Left lung (tissue), 10 donors: Measurements from ENCODE around the gene PDE8A. TPM values are rescaled to one million over a fixed set of nuclear protein-coding genes. Genes with fewer than 3 reads are reported as not detected.

Experiments used
- ATAC-seq: fragments of 200-7000 bp; cut with Tn5 transposase; one replicate; pipeline ENCODE4 v1.9.1; 2020; ENCODE audit warnings: moderate library complexity
- DNase-seq, 4 donors: peaks; one replicate each; pipeline ENCODE4 v3.0.0-alpha.2; 2013 to 2020
- H3K27ac ChIP-seq, 2 donors: fragments of 200-600 bp; sonication (generic) in 1 of 2; one replicate each; pipeline versions ENCODE4 v1.5.0 to v1.8.0; 2020 to 2021
- H3K27me3 ChIP-seq, 2 donors: fragments of 200-600 bp; sonication (generic) in 1 of 2; one replicate each; pipeline versions ENCODE4 v1.5.0 to v1.8.0; 2020 to 2021
- H3K36me3 ChIP-seq, 2 donors: fragments of 200-600 bp; sonication (generic) in 1 of 2; one replicate each; pipeline versions ENCODE4 v1.5.0 to v1.8.0; 2020 to 2021
- H3K4me1 ChIP-seq, 2 donors: fragments of 200-600 bp; one replicate each; pipeline ENCODE4 v1.8.0; 2021
- H3K4me3 ChIP-seq, 2 donors: fragments of 200-600 bp; sonication (generic) in 1 of 2; one replicate each; pipeline versions ENCODE4 v1.5.0 to v1.8.0; 2020 to 2021; ENCODE audit warnings: mild to moderate bottlenecking in 1 of 2
- H3K9me3 ChIP-seq, 2 donors: fragments of 200-600 bp; sonication (generic) in 1 of 2; one replicate each; pipeline versions ENCODE4 v1.5.0 to v1.8.0; 2020 to 2021
- CTCF ChIP-seq, 2 donors: fragments of 200-600 bp; sonication (generic) in 1 of 2; IDR thresholded peaks; one replicate each; pipeline versions ENCODE4 v1.5.0 to v1.8.0; 2021; ENCODE audit warnings: antibody characterized with exemption in 2 of 2
- intact Hi-C, 2 donors: fragments of 100-400 bp; cut with DNase I; formaldehyde crosslinking; loops; one replicate each; pipeline versions ENCODE4 v1.11.2 to v1.14.2; 2022
- polyA plus RNA-seq, 6 donors: library from polyadenylated mRNA; unstranded; fragments of 120-200 nt; gene quantifications; one replicate each; pipeline ENCODE4 v1.2.1, GENCODE V29; 2013; ENCODE audit not compliant: insufficient read length in 6 of 6
- total RNA-seq, 2 donors: library from RNA; stranded (reverse); fragmentation: NEBNext Ultra II Directional; extraction: Animal tissue kit (Norgen Biotek cat#: 25700); gene quantifications; one replicate each; pipeline ENCODE4 v1.2.1, GENCODE V29; 2021
- donor health status: DM: no; HTN: yes; CAD: no.
- donor health status: DM: no; HTN: no; CAD: no.

Gene PDE8A
- total and polyA plus RNA-seq, 8 donors, result 30.4 to 64.0 (median 48.4) TPM

- Histone ChIP-seq H3K4me3 (no peak overlapping the region), H3K36me3 (peaks cover 0 to 52% of the 10 kb centered on the region in 2 donors), H3K9me3 (no peaks in the 10 kb centered on the region), H3K4me1 (no peaks in the 10 kb centered on the region), H3K27ac (no peak overlapping the region), H3K27me3 (no peaks in the 10 kb centered on the region)
- ATAC-seq (no peak), DNase-seq (no peak)
- TF ChIP-seq CTCF (IDR thresholded peaks at IDR 0.05), result no peak
- intact Hi-C loops, result no loop called here
These were observed 133.2 kb downstream of the PDE8A start for GRCh38 chr15:85114886-85115285.

- Histone ChIP-seq H3K27ac (no peak overlapping the region), H3K4me3 (no peak overlapping the region), H3K36me3 (peaks cover 0 to 56% of the 10 kb centered on the region in 2 donors), H3K9me3 (no peaks in the 10 kb centered on the region), H3K4me1 (no peaks in the 10 kb centered on the region), H3K27me3 (no peaks in the 10 kb centered on the region)
- ATAC-seq (no peak), DNase-seq (no peak)
- intact Hi-C loops, result no loop called here
- no peak for TF ChIP-seq CTCF (IDR thresholded peaks at IDR 0.05)
These were observed 134.4 kb downstream of the PDE8A start for GRCh38 chr15:85116066-85116465.

GRCh38 chr15:85116494-85116893 lies 134.8 kb downstream of the PDE8A start:
- no peaks in the 10 kb centered on the region for H3K27me3 ChIP-seq
- ATAC-seq (no peak), DNase-seq (no peak)
- H3K9me3 ChIP-seq, result no peaks in the 10 kb centered on the region
- H3K27ac ChIP-seq, result no peak overlapping the region
- TF ChIP-seq CTCF (IDR thresholded peaks at IDR 0.05), result no peak
- H3K36me3 ChIP-seq, result peaks cover 0 to 61% of the 10 kb centered on the region in 2 donors
- no peaks in the 10 kb centered on the region for H3K4me1 ChIP-seq
- H3K4me3 ChIP-seq, result no peak overlapping the region
- intact Hi-C loops, result no loop called here

GRCh38 chr15:85116925-85117646 lies 135.4 kb downstream of the PDE8A start:
- ATAC-seq (no peak), DNase-seq (no peak)
- Histone ChIP-seq H3K27me3 (no peaks in the 10 kb centered on the region), H3K9me3 (no peaks in the 10 kb centered on the region), H3K4me1 (no peaks in the 10 kb centered on the region), H3K36me3 (peaks cover 0 to 67% of the 10 kb centered on the region in 2 donors), H3K4me3 (no peak overlapping the region), H3K27ac (no peak overlapping the region)
- no peak for TF ChIP-seq CTCF (IDR thresholded peaks at IDR 0.05)
- intact Hi-C loops, result no loop called here

- H3K9me3 ChIP-seq, result no peaks in the 10 kb centered on the region
- TF ChIP-seq CTCF (IDR thresholded peaks at IDR 0.05), result no peak
- no peaks in the 10 kb centered on the region for H3K4me1 ChIP-seq
- no peak for DNase-seq
- ATAC-seq, result no peak
- no peak overlapping the region for H3K4me3 ChIP-seq
- intact Hi-C loops, result no loop called here
- H3K27me3 ChIP-seq, result no peaks in the 10 kb centered on the region
- no peak overlapping the region for H3K27ac ChIP-seq
- H3K36me3 ChIP-seq, result peaks cover 0 to 66% of the 10 kb centered on the region in 2 donors
These were observed 136.5 kb downstream of the PDE8A start for GRCh38 chr15:85118173-85118572.
